Ovary (tissue), 9 donors: ENCODE measurements around the gene SFSWAP. TPM values are rescaled to one million over a fixed set of nuclear protein-coding genes. Genes with fewer than 3 reads are reported as not detected.

ENCODE experiments used
- DNase-seq, 5 donors: peaks; one replicate each; pipeline ENCODE4 v3.0.0-alpha.2; 2019 to 2020
- H3K27ac ChIP-seq, 2 donors: fragments of 200-600 bp; one replicate each; pipeline versions ENCODE4 v1.5.1 to v1.8.0; 2019 to 2022
- H3K27me3 ChIP-seq: fragments of 200-600 bp; one replicate; pipeline ENCODE4 v1.8.0; 2022
- H3K36me3 ChIP-seq: fragments of 200-600 bp; sonication (generic); one replicate; pipeline ENCODE4 v1.5.1; 2019
- H3K4me1 ChIP-seq: one replicate; pipeline ENCODE4 v1.8.1; 2013; ENCODE audit warnings: mild to moderate bottlenecking, moderate library complexity; ENCODE audit not compliant: insufficient read depth
- H3K4me3 ChIP-seq: fragments of 200-600 bp; sonication (generic); one replicate; pipeline ENCODE4 v1.5.1; 2017
- H3K9me3 ChIP-seq, 2 donors: fragments of 200-600 bp in 1 of 2; sonication (generic) in 1 of 2; one replicate each; pipeline versions ENCODE4 v1.5.1 to v1.8.1; 2013 to 2019; ENCODE audit warnings: mild to moderate bottlenecking in 1 of 2, moderate library complexity in 1 of 2
- EP300 ChIP-seq: sonication (generic); formaldehyde crosslinking; IDR thresholded peaks from one replicate; pipeline ENCODE4 v1.6.1; 2017; ENCODE audit warnings: antibody characterized with exemption
- POLR2A ChIP-seq: fragments of 450-650 bp; IDR thresholded peaks from one replicate; pipeline ENCODE4 v1.6.1; 2017; ENCODE audit warnings: antibody characterized with exemption, mild to moderate bottlenecking, moderate library complexity
- WGBS, 3 donors: extraction: QIAGEN DNeasy Blood & Tissue Kit in 1 of 3; methylation state at CpG; one replicate each; pipeline versions ENCODE4 v1.1.5 to v1.1.7; 2013 to 2017; 5-methylcytosine and 5-hydroxymethylcytosine counted together
- intact Hi-C, 4 donors: fragments of 100-400 bp; cut with DNase I; formaldehyde crosslinking; loops; one replicate each; pipeline versions ENCODE4 v1.11.0 to v1.15.1; 2022 to 2023
- polyA plus RNA-seq, 2 donors: library from polyadenylated mRNA; stranded (reverse); fragments of 200-250 nt in 1 of 2; fragments of 350-450 nt in 1 of 2; fragmentation: Illumina TruSeq in 1 of 2; extraction: RNeasy Lipid Tissue Mini Kit (QIAGEN cat#74804) in 1 of 2; gene quantifications; one replicate each; pipeline ENCODE4 v1.2.3, GENCODE V29; 2013 to 2014
- total RNA-seq, 7 donors: library from RNA; depleted of rRNA in 2 of 7; stranded (reverse); fragments of >200 nt in 2 of 7; fragmentation: NEBNext Ultra II Directional in 3 of 7; extraction: Animal tissue kit (Norgen Biotek cat#: 25700) in 3 of 7; gene quantifications; one replicate each; pipeline versions ENCODE4 v1.1.0 to v1.2.4, GENCODE V29; 2016 to 2023
- TF ChIP-seq, protein P1 (sequence below), 3 donors: fragments of 450-650 bp in 2 of 3; fragments of 200-600 bp in 1 of 3; IDR thresholded peaks; one replicate each; pipeline versions ENCODE4 v1.5.1 to v1.8.0; 2016 to 2022; ENCODE audit warnings: antibody characterized with exemption in 3 of 3, mild to moderate bottlenecking in 1 of 3
- donor health status: DM: no; HTN: no; CAD: no; lungs with moderate emphysema.
- donor health status: DM: no; HTN: no; CAD: no.
- donor health status: Bipolar disorder and iron deficiency.
- donor health status: DM: yes; HTN: yes; CAD: no.
- donor health status: DM: no; HTN: no; CAD: no.
- donor health status: DM: yes; HTN: yes; CAD: no.

The SFSWAP gene
- total and polyA plus RNA-seq, 9 donors: 27.6 to 54.4 (median 42.5) TPM

DNA sequence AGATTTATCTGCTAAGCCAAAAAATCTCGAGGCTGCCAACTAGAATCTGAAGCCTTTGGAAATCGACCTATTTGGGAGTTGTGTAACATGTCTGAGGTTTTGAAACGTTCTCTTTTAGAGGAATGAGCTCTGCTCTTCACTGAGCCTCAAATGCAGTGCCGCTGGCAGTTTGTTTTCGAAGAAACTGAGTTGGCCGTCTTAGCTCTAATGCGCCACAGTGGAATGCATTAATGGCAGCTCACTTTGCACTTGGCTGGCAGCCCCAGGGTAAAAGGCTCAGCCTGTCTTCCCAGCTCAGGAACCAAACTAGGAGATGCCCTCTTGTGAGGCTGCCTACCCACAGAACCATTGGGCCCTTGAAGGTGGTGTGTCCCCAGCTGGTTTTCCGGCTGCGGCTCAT lies 53.8 kb downstream of the SFSWAP start:
- intact Hi-C loops: no loop called here
- WGBS, 3 donors: 87 to 92% (median 88%) methylated on average over 9 of the region's 9 CpGs

DNA sequence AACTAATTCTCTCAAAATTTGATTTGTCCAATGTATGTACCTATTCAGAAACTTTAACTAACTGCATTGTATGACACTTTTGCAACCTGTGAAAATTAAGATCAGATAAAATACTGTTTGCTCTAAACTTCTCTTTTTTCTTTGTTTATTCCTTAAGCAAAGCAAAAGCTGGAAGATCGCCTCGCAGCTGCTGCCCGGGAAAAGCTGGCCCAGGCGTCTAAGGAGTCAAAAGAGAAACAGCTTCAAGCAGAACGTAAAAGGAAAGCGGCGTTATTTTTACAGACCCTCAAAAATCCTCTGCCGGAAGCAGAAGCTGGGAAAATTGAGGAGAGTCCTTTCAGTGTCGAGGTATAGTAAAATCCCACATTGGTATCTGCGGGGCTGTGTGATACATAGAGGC lies 55.1 kb downstream of the SFSWAP start:
- no peak overlapping the region for H3K27ac ChIP-seq
- no peaks in the 10 kb centered on the region for H3K36me3 ChIP-seq
- WGBS, 3 donors: 80 to 93% (median 91%) methylated on average over 10 of the region's 10 CpGs
- H3K4me1 ChIP-seq: no peaks in the 10 kb centered on the region
- no peak for DNase-seq
- no peaks in the 10 kb centered on the region for H3K27me3 ChIP-seq
- TF ChIP-seq, protein P1, sequence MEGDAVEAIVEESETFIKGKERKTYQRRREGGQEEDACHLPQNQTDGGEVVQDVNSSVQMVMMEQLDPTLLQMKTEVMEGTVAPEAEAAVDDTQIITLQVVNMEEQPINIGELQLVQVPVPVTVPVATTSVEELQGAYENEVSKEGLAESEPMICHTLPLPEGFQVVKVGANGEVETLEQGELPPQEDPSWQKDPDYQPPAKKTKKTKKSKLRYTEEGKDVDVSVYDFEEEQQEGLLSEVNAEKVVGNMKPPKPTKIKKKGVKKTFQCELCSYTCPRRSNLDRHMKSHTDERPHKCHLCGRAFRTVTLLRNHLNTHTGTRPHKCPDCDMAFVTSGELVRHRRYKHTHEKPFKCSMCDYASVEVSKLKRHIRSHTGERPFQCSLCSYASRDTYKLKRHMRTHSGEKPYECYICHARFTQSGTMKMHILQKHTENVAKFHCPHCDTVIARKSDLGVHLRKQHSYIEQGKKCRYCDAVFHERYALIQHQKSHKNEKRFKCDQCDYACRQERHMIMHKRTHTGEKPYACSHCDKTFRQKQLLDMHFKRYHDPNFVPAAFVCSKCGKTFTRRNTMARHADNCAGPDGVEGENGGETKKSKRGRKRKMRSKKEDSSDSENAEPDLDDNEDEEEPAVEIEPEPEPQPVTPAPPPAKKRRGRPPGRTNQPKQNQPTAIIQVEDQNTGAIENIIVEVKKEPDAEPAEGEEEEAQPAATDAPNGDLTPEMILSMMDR (IDR thresholded peaks at IDR 0.05): no peak
- no peak for TF ChIP-seq EP300
- TF ChIP-seq POLR2A: no peak
- H3K4me3 ChIP-seq: no peak overlapping the region
- H3K9me3 ChIP-seq: no peaks in the 10 kb centered on the region
- intact Hi-C loops: no loop called here

More for the DNA sequence above, 53.8 kb downstream of the SFSWAP start:
- TF ChIP-seq, protein P1 (IDR thresholded peaks at IDR 0.05): no peak
- TF ChIP-seq EP300: no peak
- no peak for TF ChIP-seq POLR2A
- no peak overlapping the region for H3K4me3 ChIP-seq
- no peaks in the 10 kb centered on the region for H3K36me3 ChIP-seq
- DNase-seq: peak in 1 of 5 donors; percentile 21
- no peak overlapping the region for H3K27ac ChIP-seq
- H3K4me1 ChIP-seq: no peaks in the 10 kb centered on the region
- H3K9me3 ChIP-seq: no peaks in the 10 kb centered on the region
- H3K27me3 ChIP-seq: no peaks in the 10 kb centered on the region

DNA sequence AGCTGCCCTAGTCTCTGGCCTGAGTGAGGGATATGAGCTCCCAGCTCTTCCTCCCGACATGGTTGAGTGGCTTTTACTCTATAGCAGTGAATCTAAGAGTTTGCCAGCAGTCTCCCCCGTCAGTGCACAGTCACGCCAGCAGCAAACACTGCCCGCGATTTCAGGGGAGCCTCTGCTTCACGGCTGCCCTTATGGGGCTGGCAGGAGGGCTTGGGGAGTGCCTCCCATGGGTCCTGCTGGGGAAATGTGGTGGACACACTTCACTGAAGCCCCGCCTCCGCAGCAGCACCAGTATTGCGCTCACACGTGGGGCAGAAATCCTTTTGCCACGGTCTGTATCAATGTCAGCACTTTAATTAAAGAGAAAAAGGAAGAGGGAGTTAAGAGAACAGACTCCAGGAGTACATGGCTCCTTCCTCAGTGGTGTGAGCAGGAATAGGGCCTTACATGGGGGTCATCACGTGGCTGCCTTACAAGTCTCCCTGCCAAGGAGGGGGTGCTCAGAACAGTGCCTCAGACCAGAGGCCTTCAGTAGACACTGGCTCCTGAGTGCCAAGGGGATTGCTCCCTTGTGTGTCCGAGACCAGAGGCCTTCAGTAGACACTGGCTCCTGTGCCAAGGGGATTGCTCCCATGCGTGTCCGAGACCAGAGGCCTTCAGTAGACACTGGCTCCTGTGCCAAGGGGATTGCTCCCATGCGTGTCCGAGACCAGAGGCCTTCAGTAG lies 55.7 kb downstream of the SFSWAP start:
- intact Hi-C loops: no loop called here
- 92 to 95% (median 93%) methylated on average over 15 of the region's 17 CpGs for WGBS, 3 donors
- TF ChIP-seq EP300: no peak
- no peak for TF ChIP-seq POLR2A
- TF ChIP-seq, protein P1 (IDR thresholded peaks at IDR 0.05): no peak
- H3K4me1 ChIP-seq: no peaks in the 10 kb centered on the region
- no peaks in the 10 kb centered on the region for H3K27me3 ChIP-seq
- H3K36me3 ChIP-seq: no peaks in the 10 kb centered on the region
- no peak overlapping the region for H3K27ac ChIP-seq
- DNase-seq: peak in 1 of 5 donors; percentile 25
- no peaks in the 10 kb centered on the region for H3K9me3 ChIP-seq
- H3K4me3 ChIP-seq: no peak overlapping the region

DNA sequence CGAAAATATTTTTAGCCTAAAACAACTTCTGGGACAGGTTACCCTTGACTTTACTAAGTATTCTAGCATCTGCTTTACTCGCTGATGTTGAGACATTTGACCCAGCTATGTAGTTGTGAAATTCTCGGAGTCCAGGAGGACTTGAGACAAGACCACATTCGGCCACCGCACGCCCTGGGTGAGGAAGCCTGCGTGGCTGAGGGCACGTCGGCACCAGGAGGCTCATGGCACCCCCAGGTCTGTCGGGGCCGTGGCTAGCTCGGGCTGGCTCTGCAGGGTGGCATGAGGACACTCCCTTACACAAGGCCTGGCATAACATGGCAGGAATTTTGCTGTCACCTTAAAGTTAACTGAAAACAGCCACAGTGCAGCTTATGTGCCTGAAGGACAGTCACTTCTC lies 59.2 kb downstream of the SFSWAP start:
- 90 to 94% (median 94%) methylated on average over 12 of the region's 12 CpGs for WGBS, 3 donors
- Histone ChIP-seq H3K27me3 (no peaks in the 10 kb centered on the region), H3K36me3 (no peaks in the 10 kb centered on the region), H3K4me3 (no peak overlapping the region), H3K9me3 (no peaks in the 10 kb centered on the region), H3K4me1 (no peaks in the 10 kb centered on the region), H3K27ac (no peak overlapping the region)
- TF ChIP-seq, protein P1 (IDR thresholded peaks at IDR 0.05): no peak
- no peak for TF ChIP-seq EP300
- no peak for TF ChIP-seq POLR2A
- peak in 1 of 5 donors; percentile 22 for DNase-seq
- intact Hi-C loops: no loop called here
